ENCODE data around the gene TMEM203.

DNA sequence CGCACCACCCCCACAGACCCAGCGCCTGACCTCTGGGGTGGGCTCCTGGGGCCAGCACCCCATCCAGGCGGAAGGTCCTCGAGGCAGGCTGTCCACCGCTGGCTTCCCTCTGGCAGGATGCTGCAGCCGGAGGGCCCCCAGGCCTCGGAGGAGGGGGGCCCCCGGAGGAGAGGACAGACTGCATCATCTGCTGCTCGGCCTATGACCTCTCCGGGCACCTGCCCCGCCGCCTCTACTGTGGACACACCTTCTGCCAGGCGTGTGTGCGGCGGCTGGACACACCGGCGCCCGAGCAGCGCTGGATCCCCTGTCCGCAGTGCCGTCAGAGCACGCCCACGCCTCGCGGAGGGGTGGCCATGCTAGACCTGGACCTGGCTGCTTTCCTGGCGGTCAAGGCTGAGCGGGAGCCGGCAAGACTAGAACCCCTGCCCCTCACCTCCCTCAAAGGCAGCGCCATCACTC, 23.1 kb upstream of the TMEM203 start:
- TF ChIP-seq, protein P1, sequence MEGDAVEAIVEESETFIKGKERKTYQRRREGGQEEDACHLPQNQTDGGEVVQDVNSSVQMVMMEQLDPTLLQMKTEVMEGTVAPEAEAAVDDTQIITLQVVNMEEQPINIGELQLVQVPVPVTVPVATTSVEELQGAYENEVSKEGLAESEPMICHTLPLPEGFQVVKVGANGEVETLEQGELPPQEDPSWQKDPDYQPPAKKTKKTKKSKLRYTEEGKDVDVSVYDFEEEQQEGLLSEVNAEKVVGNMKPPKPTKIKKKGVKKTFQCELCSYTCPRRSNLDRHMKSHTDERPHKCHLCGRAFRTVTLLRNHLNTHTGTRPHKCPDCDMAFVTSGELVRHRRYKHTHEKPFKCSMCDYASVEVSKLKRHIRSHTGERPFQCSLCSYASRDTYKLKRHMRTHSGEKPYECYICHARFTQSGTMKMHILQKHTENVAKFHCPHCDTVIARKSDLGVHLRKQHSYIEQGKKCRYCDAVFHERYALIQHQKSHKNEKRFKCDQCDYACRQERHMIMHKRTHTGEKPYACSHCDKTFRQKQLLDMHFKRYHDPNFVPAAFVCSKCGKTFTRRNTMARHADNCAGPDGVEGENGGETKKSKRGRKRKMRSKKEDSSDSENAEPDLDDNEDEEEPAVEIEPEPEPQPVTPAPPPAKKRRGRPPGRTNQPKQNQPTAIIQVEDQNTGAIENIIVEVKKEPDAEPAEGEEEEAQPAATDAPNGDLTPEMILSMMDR (conservative IDR thresholded peaks at IDR 0.05; ENCODE audit: low read depth, low read length), result no peak
- TF ChIP-seq POLR2A (IDR thresholded peaks at IDR 0.05; ENCODE audit: low read depth, low read length) (no peak), RAD21 (IDR thresholded peaks at IDR 0.05; ENCODE audit: low read length) (no peak), MAFK (IDR thresholded peaks at IDR 0.05; ENCODE audit: low read depth, low read length) (no peak), RFX5 (IDR thresholded peaks at IDR 0.05; ENCODE audit: low read depth, low read length) (no peak), BHLHE40 (IDR thresholded peaks at IDR 0.05; ENCODE audit: low read depth, low read length) (no peak), MXI1 (IDR thresholded peaks at IDR 0.05; ENCODE audit: borderline replicate concordance, low read depth, low read length) (no peak), RCOR1 (IDR thresholded peaks at IDR 0.05; ENCODE audit: insufficient replicate concordance, low read length) (no peak), SMC3 (IDR thresholded peaks at IDR 0.05; ENCODE audit: low read depth, low read length) (no peak), CEBPB (IDR thresholded peaks at IDR 0.05; ENCODE audit: low read depth, low read length) (no peak), NFE2L2 (IDR thresholded peaks at IDR 0.05; ENCODE audit: low read depth, low read length) (no peak), CHD1 (IDR thresholded peaks at IDR 0.05; ENCODE audit: low read depth, low read length) (no peak), MAZ (IDR thresholded peaks at IDR 0.05; ENCODE audit: borderline replicate concordance, low read depth, low read length) (no peak)
- TF ChIP-seq, protein P2, sequence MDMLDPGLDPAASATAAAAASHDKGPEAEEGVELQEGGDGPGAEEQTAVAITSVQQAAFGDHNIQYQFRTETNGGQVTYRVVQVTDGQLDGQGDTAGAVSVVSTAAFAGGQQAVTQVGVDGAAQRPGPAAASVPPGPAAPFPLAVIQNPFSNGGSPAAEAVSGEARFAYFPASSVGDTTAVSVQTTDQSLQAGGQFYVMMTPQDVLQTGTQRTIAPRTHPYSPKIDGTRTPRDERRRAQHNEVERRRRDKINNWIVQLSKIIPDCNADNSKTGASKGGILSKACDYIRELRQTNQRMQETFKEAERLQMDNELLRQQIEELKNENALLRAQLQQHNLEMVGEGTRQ (IDR thresholded peaks at IDR 0.05; ENCODE audit: low read depth, low read length), result no peak

All from IMR-90 (cell line).